Epidermal melanocyte (primary cell): Measurements from ENCODE around the gene CUL4A.
"Not testable (repeated sequence)": the region's sequence is repeated elsewhere in the genome, so short reads cannot be mapped to it uniquely, and the experiment has no call there.

Experiments used
- DNase-seq: peaks from one replicate; pipeline ENCODE4 v3.0.0; 2011; ENCODE audit warnings: low spot score; ENCODE audit not compliant: insufficient read length

Gene CUL4A

DNA sequence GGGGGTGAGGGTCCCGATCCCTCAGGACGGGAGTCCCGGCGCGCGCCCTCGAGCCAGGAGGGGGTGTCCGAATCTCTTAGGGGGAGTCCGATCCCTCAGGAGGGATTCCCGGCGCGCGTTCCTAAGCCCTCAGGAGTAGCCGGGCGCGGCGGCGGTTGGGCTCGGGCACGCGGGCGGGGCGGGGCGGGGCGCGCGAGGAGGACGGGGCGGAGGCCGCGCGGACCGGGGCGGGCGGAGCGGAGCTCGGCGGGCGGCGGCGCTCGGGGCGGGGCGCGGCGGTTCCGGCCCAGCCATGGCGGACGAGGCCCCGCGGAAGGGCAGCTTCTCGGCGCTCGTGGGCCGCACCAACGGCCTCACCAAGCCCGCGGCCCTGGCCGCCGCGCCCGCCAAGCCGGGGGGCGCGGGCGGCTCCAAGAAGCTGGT is at the start of gene CUL4A:
Gene CUL4A, plus strand, starts transcription at position 278 of the 423 bp plus-strand sequence. Its CDS starts 15 bp downstream, at position 293.
- DNase-seq, result no peak

DNA sequence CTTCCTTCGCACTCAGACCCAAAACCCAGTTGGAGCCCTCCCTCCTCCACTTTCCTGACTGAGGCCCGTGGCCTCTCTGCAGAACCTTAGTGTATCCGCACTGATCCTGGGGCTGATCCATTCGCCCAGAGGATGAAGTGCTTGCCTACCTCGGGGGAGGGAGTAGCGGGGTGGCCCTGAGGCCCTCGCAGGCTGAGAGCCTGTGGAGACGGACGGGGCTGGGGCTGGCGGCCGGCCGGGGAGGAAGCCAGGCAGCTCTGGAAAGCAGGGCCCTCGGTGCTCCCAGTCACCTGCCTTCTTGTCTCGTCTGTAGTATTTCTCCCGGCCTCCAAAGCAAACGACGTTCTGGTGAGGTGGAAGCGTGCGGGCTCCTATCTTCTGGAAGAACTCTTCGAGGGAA is 49.7 kb upstream of the CUL4A start:
- no peak for DNase-seq

- DNase-seq, result no peak
These were observed 48.4 kb upstream of the CUL4A start for GRCh38 chr13:113160983-113161382.

DNA sequence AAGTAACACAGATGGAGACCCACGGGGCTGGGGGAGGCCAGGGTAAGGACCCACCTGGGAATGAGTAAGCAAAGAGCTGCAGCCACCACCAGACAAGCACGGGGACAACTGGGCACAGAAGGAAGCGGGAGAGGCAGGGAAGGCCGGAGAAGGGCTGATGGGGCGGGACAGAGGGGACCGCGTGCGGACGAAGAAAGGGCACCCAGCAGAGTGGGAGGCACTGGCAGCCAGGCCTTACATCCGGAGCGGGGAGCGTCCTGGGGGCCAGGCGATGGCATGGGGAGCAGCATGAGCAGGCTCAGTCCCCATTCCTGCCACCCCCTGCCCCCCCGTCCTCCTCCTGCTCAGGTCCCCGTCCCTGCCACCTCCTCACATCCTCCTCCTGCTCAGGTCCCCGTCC is 48.0 kb upstream of the CUL4A start:
- DNase-seq, result no peak

DNA sequence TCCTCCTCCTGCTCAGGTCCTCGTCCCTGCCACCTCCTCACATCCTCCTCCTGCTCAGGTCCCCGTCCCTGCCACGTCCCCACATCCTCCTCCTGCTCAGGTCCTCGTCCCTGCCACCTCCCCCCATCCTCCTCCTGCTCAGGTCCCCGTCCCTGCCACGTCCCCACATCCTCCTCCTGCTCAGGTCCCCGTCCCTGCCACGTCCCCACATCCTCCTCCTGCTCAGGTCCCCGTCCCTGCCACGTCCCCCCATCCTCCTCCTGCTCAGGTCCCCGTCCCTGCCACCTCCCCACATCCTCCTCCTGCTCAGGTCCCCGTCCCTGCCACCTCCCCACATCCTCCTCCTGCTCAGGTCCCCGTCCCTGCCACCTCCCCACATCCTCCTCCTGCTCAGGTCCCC is 47.4 kb upstream of the CUL4A start:
- DNase-seq, result not testable (repeated sequence)

GRCh38 chr13:113162783-113163685 is 46.4 kb upstream of the CUL4A start:
- DNase-seq, result no peak

- DNase-seq, result no peak
These were observed 44.9 kb upstream of the CUL4A start for GRCh38 chr13:113164492-113164891.

DNA sequence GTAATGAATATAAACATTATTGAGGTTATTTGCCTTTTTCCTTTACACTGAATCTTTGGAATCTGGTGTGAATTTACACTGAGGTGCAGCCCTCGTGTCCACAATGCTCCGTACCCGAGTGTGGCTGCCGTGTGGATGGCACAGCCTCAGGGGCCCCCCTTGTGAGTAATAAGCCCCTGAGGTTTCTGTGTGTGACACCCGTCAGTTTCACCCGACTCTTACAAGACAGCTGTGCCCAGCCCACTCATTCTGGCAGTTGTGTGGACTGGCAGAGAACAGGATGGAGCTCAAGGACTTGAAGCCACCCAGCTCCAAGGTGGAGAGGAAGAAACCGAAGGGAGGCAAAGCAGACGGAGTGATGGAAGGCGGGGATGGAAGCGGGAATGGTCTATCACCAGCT is 43.1 kb upstream of the CUL4A start:
- no peak for DNase-seq

- no peak for DNase-seq
These were observed 42.7 kb upstream of the CUL4A start for GRCh38 chr13:113166681-113167080.

DNA sequence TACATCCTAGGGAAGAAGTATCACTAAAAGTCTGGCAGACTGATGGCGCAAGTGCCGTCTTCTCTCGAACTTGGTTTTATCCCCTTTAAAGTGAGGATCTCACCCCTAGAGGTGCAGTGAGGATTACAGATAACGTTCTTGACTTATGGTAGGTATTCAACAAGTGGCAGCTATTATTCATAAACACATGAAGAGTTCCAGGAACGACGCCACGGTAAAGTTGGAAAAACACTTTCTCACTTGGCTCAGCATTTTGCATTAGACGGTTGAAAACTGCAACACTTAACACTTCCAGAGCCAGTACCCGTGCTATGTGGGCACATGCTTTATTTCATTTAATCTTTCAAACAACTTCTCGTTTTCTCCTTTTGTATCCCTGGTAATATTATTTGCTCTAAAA is 42.3 kb upstream of the CUL4A start:
- DNase-seq, result no peak

DNA sequence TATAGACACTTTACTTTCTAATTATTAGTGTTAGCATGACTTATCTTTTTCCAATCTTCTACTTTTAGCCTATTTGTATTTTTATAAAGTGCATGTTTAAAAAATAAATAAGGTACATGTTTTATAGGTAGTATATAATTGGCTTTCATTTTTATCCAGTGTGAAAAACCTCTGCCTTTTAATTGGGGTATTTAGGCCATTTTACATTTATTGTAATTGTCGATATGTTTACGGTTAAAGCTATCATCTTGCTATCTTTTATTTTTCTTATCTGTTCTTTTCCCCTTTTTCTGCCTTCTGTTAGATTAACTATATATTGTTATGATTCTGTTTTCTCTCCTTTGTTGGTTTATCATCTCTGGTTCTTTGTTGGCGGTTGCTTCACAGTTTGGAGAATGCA is 41.8 kb upstream of the CUL4A start:
- no peak for DNase-seq

DNA sequence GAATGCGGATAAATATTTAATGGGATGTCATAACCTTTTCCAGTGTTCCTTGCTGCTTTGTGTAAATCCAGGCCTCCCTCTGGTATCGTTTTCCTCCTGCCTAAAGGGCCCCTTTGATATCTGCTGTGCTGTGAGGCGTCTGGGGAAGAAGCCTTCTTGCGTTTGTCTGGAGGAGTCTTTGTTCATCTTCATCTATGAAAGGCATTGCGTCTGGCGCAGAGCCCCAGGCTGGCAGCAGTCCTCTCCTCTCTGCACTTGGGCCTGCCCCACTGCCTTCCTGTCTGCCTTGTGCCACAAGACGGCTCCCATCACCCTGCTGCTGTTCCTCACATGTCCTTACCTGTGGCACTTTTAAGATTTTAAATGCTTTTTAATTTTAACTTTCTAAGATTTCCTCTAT is 41.2 kb upstream of the CUL4A start:
- peak; percentile 76 for DNase-seq

- no peak for DNase-seq
These were observed 39.8 kb upstream of the CUL4A start for GRCh38 chr13:113169277-113170272.

- DNase-seq, result no peak
These were observed 38.9 kb upstream of the CUL4A start for GRCh38 chr13:113170511-113170910.

GRCh38 chr13:113171250-113172125 is 37.9 kb upstream of the CUL4A start:
- DNase-seq, result no peak

GRCh38 chr13:113172419-113172926 is 36.9 kb upstream of the CUL4A start:
- DNase-seq, result no peak

DNA sequence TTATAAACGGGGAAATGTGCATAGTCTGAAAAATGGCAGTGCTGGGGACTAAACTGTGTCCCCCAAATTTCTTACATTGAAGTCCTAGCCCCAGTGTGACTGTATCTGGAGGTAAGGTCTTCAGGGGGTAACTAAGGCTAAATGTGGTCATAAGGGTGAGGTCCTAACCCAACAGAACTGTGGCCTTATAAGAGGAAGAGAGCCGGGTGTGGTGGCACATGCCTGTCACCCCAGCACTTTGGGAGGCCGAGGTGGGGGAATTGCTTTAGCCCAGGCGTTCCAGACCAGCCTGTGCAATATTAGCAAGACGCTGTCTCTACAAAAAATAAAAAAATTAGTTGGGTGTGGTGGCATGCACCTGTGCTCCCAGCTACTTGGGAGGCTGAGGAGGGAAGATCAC is 33.1 kb upstream of the CUL4A start:
- no peak for DNase-seq

- no peak for DNase-seq
These were observed 32.6 kb upstream of the CUL4A start for GRCh38 chr13:113176822-113177221.

GRCh38 chr13:113178070-113178895 is 31.1 kb upstream of the CUL4A start:
- peak; percentile 68 for DNase-seq

DNA sequence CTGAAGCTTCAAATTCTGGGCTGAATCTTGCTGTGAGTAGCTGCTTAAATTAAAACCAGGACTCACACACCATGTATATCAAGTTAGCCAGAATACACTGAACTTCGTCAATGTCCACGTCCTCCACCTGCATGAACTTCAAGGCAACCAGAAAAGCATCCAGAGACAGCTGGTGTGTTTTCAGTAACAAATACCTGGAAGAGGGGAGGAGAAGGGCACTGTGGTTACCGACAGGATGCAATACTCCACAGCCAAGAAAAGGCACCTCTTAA is 30.6 kb upstream of the CUL4A start:
- DNase-seq, result no peak
